ENCODE measurements around the gene ZNF529. TPM values are rescaled to one million over a fixed set of nuclear protein-coding genes. Genes with fewer than 3 reads are reported as not detected.

Gene ZNF529
- total RNA-seq, 1 donor from 2014 or later = 33.9 TPM

GRCh38 chr19:36526581-36526980 is 46.5 kb downstream of the ZNF529 start:
- Histone ChIP-seq H3K27ac (no peak overlapping the region), H3F3A (ENCODE audit: low read depth) (no peaks in the 10 kb centered on the region), H3K4me3 (peak overlapping the region; percentile 92), H4K20me1 (ENCODE audit: low read depth) (no peaks in the 10 kb centered on the region), H3K27me3 (no peaks in the 10 kb centered on the region), H3K9me3 (ENCODE audit: low read depth) (peaks cover 21% of the 10 kb centered on the region), H3K36me3 (peaks cover 27% of the 10 kb centered on the region), H3K9ac (no peak overlapping the region), H2AFZ (replicated peaks) (no peak overlapping the region), H3K4me1 (peaks cover 7% of the 10 kb centered on the region), H3K4me2 (peak overlapping the region; percentile 92), H3K79me2 (ENCODE audit: low read depth) (peaks cover 81% of the 10 kb centered on the region)
- peaks cover 63% of the 10 kb centered on the region for H3K9me3 Mint-ChIP-seq
- H3K36me3 Mint-ChIP-seq = peaks cover 57% of the 10 kb centered on the region
- TF ChIP-seq EZH2 (IDR thresholded peaks at IDR 0.05) (no peak), EZH2phosphoT487 (IDR thresholded peaks at IDR 0.05) (no peak), CTCF (IDR thresholded peaks at IDR 0.05) (no peak)
- no peak overlapping the region for H3K27ac Mint-ChIP-seq
- H3K4me3 Mint-ChIP-seq = peak overlapping the region; percentile 100
- H3K4me1 Mint-ChIP-seq = peaks cover 10% of the 10 kb centered on the region
- no peak for DNase-seq (ENCODE audit: low spot score)
- H3K27me3 Mint-ChIP-seq (ENCODE audit: insufficient read depth, low read depth) = peaks cover 3% of the 10 kb centered on the region

GRCh38 chr19:36524617-36525016 is 48.5 kb downstream of the ZNF529 start:
- H3K4me3 Mint-ChIP-seq = no peak overlapping the region

GRCh38 chr19:36514012-36514612 is 59.0 kb downstream of the ZNF529 start:
- peaks cover 12% of the 10 kb centered on the region for H3F3A ChIP-seq (ENCODE audit: low read depth)
- no peak overlapping the region for H3K4me2 ChIP-seq
- Mint-ChIP-seq H3K27me3 (ENCODE audit: insufficient read depth, low read depth) (peaks cover 12% of the 10 kb centered on the region), H3K27ac (no peak overlapping the region), H3K4me3 (no peak overlapping the region), H3K4me1 (no peaks in the 10 kb centered on the region), H3K36me3 (peaks cover 78% of the 10 kb centered on the region), H3K9me3 (peaks cover 84% of the 10 kb centered on the region)
- H2AFZ ChIP-seq (replicated peaks) = no peak overlapping the region
- H3K4me1 ChIP-seq = no peaks in the 10 kb centered on the region
- peaks cover 49% of the 10 kb centered on the region for H3K79me2 ChIP-seq (ENCODE audit: low read depth)
- H3K27ac ChIP-seq = no peak overlapping the region
- H3K9ac ChIP-seq = no peak overlapping the region
- peaks cover 85% of the 10 kb centered on the region for H3K9me3 ChIP-seq (ENCODE audit: low read depth)
- peak overlapping the region; percentile 16 for H3K4me3 ChIP-seq
- H4K20me1 ChIP-seq (ENCODE audit: low read depth) = no peaks in the 10 kb centered on the region
- DNase-seq (ENCODE audit: low spot score) = no peak
- no peaks in the 10 kb centered on the region for H3K27me3 ChIP-seq
- no peak for TF ChIP-seq EZH2 (IDR thresholded peaks at IDR 0.05)
- TF ChIP-seq CTCF (IDR thresholded peaks at IDR 0.05) = no peak
- no peak for TF ChIP-seq EZH2phosphoT487 (IDR thresholded peaks at IDR 0.05)
- H3K36me3 ChIP-seq = peaks cover 79% of the 10 kb centered on the region

More at GRCh38 chr19:36524617-36525016, 48.5 kb downstream of the ZNF529 start:
- H3K9me3 Mint-ChIP-seq = peaks cover 73% of the 10 kb centered on the region
- peaks cover 10% of the 10 kb centered on the region for H3K4me1 Mint-ChIP-seq
- H3K27me3 Mint-ChIP-seq (ENCODE audit: insufficient read depth, low read depth) = peaks cover 3% of the 10 kb centered on the region
- H3K36me3 ChIP-seq = peaks cover 36% of the 10 kb centered on the region
- TF ChIP-seq CTCF (IDR thresholded peaks at IDR 0.05) (no peak), EZH2 (IDR thresholded peaks at IDR 0.05) (no peak), EZH2phosphoT487 (IDR thresholded peaks at IDR 0.05) (no peak)
- H3K27ac Mint-ChIP-seq = no peak overlapping the region
- DNase-seq (ENCODE audit: low spot score) = no peak
- peaks cover 68% of the 10 kb centered on the region for H3K36me3 Mint-ChIP-seq
- H2AFZ ChIP-seq (replicated peaks) = no peak overlapping the region
- H3K9me3 ChIP-seq (ENCODE audit: low read depth) = peaks cover 22% of the 10 kb centered on the region
- H4K20me1 ChIP-seq (ENCODE audit: low read depth) = no peaks in the 10 kb centered on the region
- H3K4me2 ChIP-seq = no peak overlapping the region
- H3K79me2 ChIP-seq (ENCODE audit: low read depth) = peaks cover 91% of the 10 kb centered on the region
- H3K27ac ChIP-seq = no peak overlapping the region
- no peaks in the 10 kb centered on the region for H3F3A ChIP-seq (ENCODE audit: low read depth)
- peaks cover 7% of the 10 kb centered on the region for H3K4me1 ChIP-seq
- H3K9ac ChIP-seq = no peak overlapping the region
- H3K4me3 ChIP-seq = peak overlapping the region; percentile 4
- no peaks in the 10 kb centered on the region for H3K27me3 ChIP-seq

Measured in neural progenitor cell (in vitro differentiated cells).